Endothelial cell of umbilical vein (primary cell): ENCODE data around the gene TAS1R3. TPM values are rescaled to one million over a fixed set of nuclear protein-coding genes. Genes with fewer than 3 reads are reported as not detected.
"Not testable (repeated sequence)": the region's sequence is repeated elsewhere in the genome, so short reads cannot be mapped to it uniquely, and the experiment has no call there.

Experiments
- BruUV-seq: library from RNA; stranded (reverse); fragments of 400-500 nt; replicated peaks from 2 replicates; lab custom pipeline; 2021; lab: Mats Ljungman, UMichigan
- CTCF ChIA-PET: fragments of 300-600, 350-600 bp; sonication (Branson Sonifier 250); formaldehyde crosslinking; loops from one replicate; lab custom pipeline; 2021; ENCODE audit warnings: antibody characterized with exemption, inconsistent platforms; lab: Charles Lee
- POLR2A ChIA-PET: fragments of 300-600, 350-600 bp; sonication (Branson Sonifier 250); formaldehyde crosslinking; loops from one replicate; lab custom pipeline; 2021; ENCODE audit warnings: antibody characterized with exemption, inconsistent platforms; lab: Charles Lee
- DNase-seq: peaks from one replicate; pipeline ENCODE4 v3.0.0-alpha.2; 2011; ENCODE audit warnings: low read depth, low spot score
- FAIRE-seq: peaks from 2 replicates; lab custom pipeline; 2011; peaks lifted over from hg19 to GRCh38; lab: Jason Lieb, UNC
- H2AFZ ChIP-seq: 2 replicates; pipeline ENCODE4 v1.6.0; 2012; ENCODE audit warnings: low read depth, low read length, control low read depth, inconsistent platforms
- H3K27ac ChIP-seq: 2 replicates; pipeline ENCODE4 v1.5.1; 2011; ENCODE audit warnings: low read depth, mild to moderate bottlenecking, control low read depth, low read length, moderate library complexity; ENCODE audit not compliant: insufficient read depth
- H3K27me3 ChIP-seq, 2 experiments: 2 replicates each; pipeline versions ENCODE4 v1.6.0 to v1.6.1; 2011; ENCODE audit warnings: low read length in 2 of 2, mixed read lengths in 1 of 2; ENCODE audit not compliant: control insufficient read depth in 2 of 2, insufficient read depth in 2 of 2
- H3K36me3 ChIP-seq, 2 experiments: 2 replicates in 1 of 2; 3 replicates in 1 of 2; pipeline ENCODE4 v1.5.1; 2011; ENCODE audit warnings: low read length in 2 of 2, mild to moderate bottlenecking in 1 of 2, moderate library complexity in 1 of 2; ENCODE audit not compliant: control insufficient read depth in 2 of 2, insufficient read depth in 2 of 2; ENCODE audit errors: extremely low read depth in 1 of 2
- H3K4me1 ChIP-seq: 3 replicates; pipeline ENCODE4 v1.5.1; 2011; ENCODE audit warnings: mild to moderate bottlenecking, low read length; ENCODE audit not compliant: control insufficient read depth, insufficient read depth; ENCODE audit errors: extremely low read depth
- H3K4me2 ChIP-seq: 2 replicates; pipeline ENCODE4 v1.6.1; 2011; ENCODE audit warnings: low read length, control low read depth, mixed read lengths; ENCODE audit not compliant: insufficient read depth
- H3K4me3 ChIP-seq, 3 experiments: fragments of 200-600 bp in 1 of 3; sonication (generic), shearing (Covaris generic) in 1 of 3; replicated peaks in 1 of 3; 2 replicates each; pipeline ENCODE4 v1.5.1; 2011 to 2016; ENCODE audit warnings: control low read depth in 3 of 3, low read length in 3 of 3, mild to moderate bottlenecking in 2 of 3, inconsistent platforms in 1 of 3, low read depth in 1 of 3, moderate library complexity in 1 of 3; ENCODE audit not compliant: insufficient read depth in 1 of 3
- H3K79me2 ChIP-seq: 2 replicates; pipeline ENCODE4 v1.6.0; 2012; ENCODE audit warnings: low read length, inconsistent platforms; ENCODE audit not compliant: control insufficient read depth, insufficient read depth
- H3K9ac ChIP-seq: replicated peaks from 2 replicates; pipeline ENCODE3; 2011; ENCODE audit warnings: low read length, control low read depth; ENCODE audit not compliant: insufficient read depth; ENCODE audit errors: extremely low read depth
- H3K9me1 ChIP-seq: replicated peaks from 3 replicates; pipeline ENCODE4 v1.6.0; 2011; ENCODE audit warnings: mild to moderate bottlenecking, low read length; ENCODE audit not compliant: control insufficient read depth, insufficient read depth; ENCODE audit errors: extremely low read depth
- H3K9me3 ChIP-seq: replicated peaks from 2 replicates; pipeline ENCODE4 v1.5.1; 2012; ENCODE audit warnings: low read length, inconsistent platforms; ENCODE audit not compliant: control insufficient read depth, insufficient read depth
- H4K20me1 ChIP-seq: replicated peaks from 2 replicates; pipeline ENCODE3; 2011; ENCODE audit warnings: mild to moderate bottlenecking, low read length; ENCODE audit not compliant: control insufficient read depth, insufficient read depth; ENCODE audit errors: extremely low read depth
- CTCF ChIP-seq, 2 donors: IDR thresholded peaks; 1 replicate in 1 of 2; 2 replicates in 1 of 2; pipeline ENCODE4 v1.5.1; 2011; ENCODE audit warnings: low read length in 2 of 2, mild to moderate bottlenecking in 2 of 2, moderate library complexity in 2 of 2, control low read depth in 1 of 2, inconsistent platforms in 1 of 2, low read depth in 1 of 2; ENCODE audit not compliant: insufficient read depth in 1 of 2; ENCODE audit errors: extremely low read depth in 1 of 2
- EZH2 ChIP-seq: IDR thresholded peaks from 2 replicates; pipeline ENCODE4 v1.6.1; 2012; ENCODE audit warnings: borderline replicate concordance, low read depth, mild to moderate bottlenecking, moderate library complexity, low read length, inconsistent platforms; ENCODE audit not compliant: severe bottlenecking
- FOS ChIP-seq: IDR thresholded peaks from 2 replicates; pipeline ENCODE4 v1.6.1; 2011; ENCODE audit warnings: mild to moderate bottlenecking, low read length, moderate library complexity, borderline replicate concordance; ENCODE audit not compliant: insufficient read depth
- GATA2 ChIP-seq: IDR thresholded peaks from 2 replicates; pipeline ENCODE4 v1.7.0; 2011; ENCODE audit warnings: low read depth, mild to moderate bottlenecking, moderate library complexity, mixed read lengths, low read length; ENCODE audit not compliant: insufficient read length, insufficient read depth
- JUN ChIP-seq: IDR thresholded peaks from 2 replicates; pipeline ENCODE4 v1.6.1; 2011; ENCODE audit warnings: borderline replicate concordance, low read depth; ENCODE audit not compliant: insufficient read length, insufficient read depth
- MYC ChIP-seq: IDR thresholded peaks from one replicate; pipeline ENCODE4 v1.6.1; 2011; ENCODE audit warnings: mild to moderate bottlenecking, low read depth, low read length
- POLR2A ChIP-seq: IDR thresholded peaks from 2 replicates; pipeline ENCODE4 v1.6.1; 2012; ENCODE audit warnings: low read depth, mild to moderate bottlenecking, control low read depth, low read length
- POLR2AphosphoS5 ChIP-seq: IDR thresholded peaks from 2 replicates; pipeline ENCODE4 v1.6.1; 2012; ENCODE audit warnings: low read depth, mild to moderate bottlenecking, control low read depth, low read length, moderate library complexity; ENCODE audit not compliant: insufficient read depth
- dilution Hi-C: fragments of 300-500 bp; cut with MboI; formaldehyde crosslinking; loops from one replicate; pipeline ENCODE4 v1.15.0; 2019; ENCODE audit warnings: low sequenced_read_pairs; ENCODE audit not compliant: extremely low pct_ligation_motif_present
- intact Hi-C: fragments of 100-400 bp; cut with micrococcal nuclease; formaldehyde crosslinking; loops from one replicate; pipeline ENCODE4 v1.10.0; 2022
- polyA plus RNA-seq, 4 experiments: library from polyadenylated mRNA; depleted of rRNA in 3 of 4; stranded (reverse) in 3 of 4; unstranded in 1 of 4; fragments of >200 nt; gene quantifications; 2 replicates each; pipeline versions ENCODE4 v1.2.1 to v1.2.3, GENCODE V29; 2011 to 2012; ENCODE audit warnings: missing spikeins in 1 of 4
- total RNA-seq: library from RNA; stranded (reverse); gene quantifications from 2 replicates; pipeline ENCODE4 v1.2.3, GENCODE V29; 2021

The TAS1R3 gene
- total and polyA plus RNA-seq, 2 donors (not counting 3 experiments of a cell fraction or from before 2014, with no cell fraction given) = 0.26 to 0.38 TPM

- TF ChIP-seq POLR2AphosphoS5 (no peak), FOS (no peak), GATA2 (no peak), POLR2A (no peak), EZH2 (no peak), MYC (no peak), CTCF (IDR thresholded peaks at IDR 0.05; ENCODE audit: extremely low read depth in 1 of 2, insufficient read depth in 1 of 2, low read depth in 1 of 2, low read length in 2 of 2) (no peak), JUN (no peak)
- FAIRE-seq = peak; percentile 24
- Histone ChIP-seq H3K9ac (no peak overlapping the region), H3K27me3 (no peaks in the 10 kb centered on the region), H3K4me1 (peaks cover 3% of the 10 kb centered on the region), H3K27ac (no peak overlapping the region), H3K79me2 (no peaks in the 10 kb centered on the region), H4K20me1 (no peaks in the 10 kb centered on the region), H3K9me3 (peaks cover 3% of the 10 kb centered on the region), H3K9me1 (no peaks in the 10 kb centered on the region), H2AFZ (no peak overlapping the region), H3K4me2 (no peak overlapping the region), H3K4me3 (no peak overlapping the region), H3K36me3 (no peaks in the 10 kb centered on the region)
- ChIA-PET CTCF (no interaction called here), POLR2A (no interaction called here)
- intact Hi-C loops = no loop called here
- dilution Hi-C loops = no loop called here
- no TSS peak for BruUV-seq
- DNase-seq = no peak
Observed at GRCh38 chr1:1367315-1367714, 36.2 kb downstream of the TAS1R3 start.

GRCh38 chr1:1370094-1370493 lies 39.0 kb downstream of the TAS1R3 start:
- H3K4me2 ChIP-seq, H2AFZ ChIP-seq, intact Hi-C loops, dilution Hi-C loops, BruUV-seq, CTCF ChIA-PET, H3K9me3 ChIP-seq, H3K9me1 ChIP-seq, H4K20me1 ChIP-seq, H3K27me3 ChIP-seq, DNase-seq, H3K36me3 ChIP-seq, H3K27ac ChIP-seq, POLR2A ChIA-PET, FAIRE-seq, H3K9ac ChIP-seq, H3K4me3 ChIP-seq: not testable (repeated sequence)
- H3K79me2 ChIP-seq = peaks cover 19% of the 10 kb centered on the region
- H3K4me1 ChIP-seq = peaks cover 13% of the 10 kb centered on the region
